GM13977 (cell line): ENCODE measurements around the gene NOS1AP.

Experiments used
- DNase-seq: peaks from one replicate; pipeline ENCODE4 v3.0.0; 2012; ENCODE audit warnings: low spot score
- CTCF ChIP-seq: IDR thresholded peaks from 2 replicates; pipeline ENCODE4 v1.5.1; 2012; ENCODE audit warnings: mild to moderate bottlenecking, control low read depth; ENCODE audit not compliant: insufficient read depth; ENCODE audit errors: extremely low read depth, missing control alignments
- in situ Hi-C: fragments of 300-500 bp; cut with MboI; formaldehyde crosslinking; loops from one replicate; pipeline ENCODE4 v1.12.0; 2022; ENCODE audit warnings: low sequenced_read_pairs, low pct_unique_long_range_greater_than_20kb, mixed read lengths, inconsistent platforms; ENCODE audit not compliant: unreplicated experiment

The NOS1AP gene

GRCh38 chr1:162186026-162186374 is 116.5 kb downstream of the NOS1AP start:
- in situ Hi-C loops, result no loop called here
- no peak for TF ChIP-seq CTCF
- DNase-seq, result no peak

GRCh38 chr1:162186406-162186805 is 116.9 kb downstream of the NOS1AP start:
- in situ Hi-C loops, result no loop called here
- no peak for DNase-seq
- TF ChIP-seq CTCF, result no peak

- TF ChIP-seq CTCF, result no peak
- in situ Hi-C loops, result no loop called here
- DNase-seq, result no peak
These were observed 118.3 kb downstream of the NOS1AP start for GRCh38 chr1:162187687-162188276.

GRCh38 chr1:162189345-162189744 is 119.9 kb downstream of the NOS1AP start:
- in situ Hi-C loops, result no loop called here
- TF ChIP-seq CTCF, result no peak

GRCh38 chr1:162191396-162192305 is 122.2 kb downstream of the NOS1AP start:
- in situ Hi-C loops, result no loop called here
- DNase-seq, result no peak
- TF ChIP-seq CTCF, result no peak

More at GRCh38 chr1:162189345-162189744, 119.9 kb downstream of the NOS1AP start:
- DNase-seq, result no peak

GRCh38 chr1:162192306-162192678 is 122.8 kb downstream of the NOS1AP start:
- in situ Hi-C loops, result no loop called here
- TF ChIP-seq CTCF, result no peak

More at GRCh38 chr1:162192306-162192678, 122.8 kb downstream of the NOS1AP start:
- DNase-seq, result no peak
